ENCODE data around the gene DHRS13. TPM values are rescaled to one million over a fixed set of nuclear protein-coding genes. Genes with fewer than 3 reads are reported as not detected.
"Not testable (repeated sequence)": the region's sequence is repeated elsewhere in the genome, so short reads cannot be mapped to it uniquely, and the experiment has no call there.

The DHRS13 gene
- total and polyA plus RNA-seq, 5 experiments from 2014 or later, result 17.1 to 47.3 (median 22.8) TPM

- Mint-ChIP-seq H3K27ac (peak overlapping the region in 9 of 10 donors; percentile 83 to 97 (median 91)), H3K4me1 (peaks cover 33 to 53% (median 52%) of the 10 kb centered on the region in 4 donors), H3K9me3 (no peaks in the 10 kb centered on the region), H3K36me3 (peaks cover 0 to 13% (median 0%) of the 10 kb centered on the region in 3 donors), H3K27me3 (no peaks in the 10 kb centered on the region), H3K4me3 (peak overlapping the region; percentile 82 to 95 (median 90))
- POLR2A ChIA-PET, result interaction anchor here (1.0 to 3.1 kb wide), 8 partner anchors 8 to 175 kb away, joined by 3 to 27 read pairs (median 16); partner anchors contain the start of genes FAM222B, PHF12 and TLCD1
- DNase-seq (no peak), ATAC-seq (no peak)
Observed at GRCh38 chr17:28900986-28901726, 1.7 kb downstream of the DHRS13 start.

GRCh38 chr17:28899212-28899815 lies 3.6 kb downstream of the DHRS13 start:
- Mint-ChIP-seq H3K4me1 (peaks cover 39 to 65% (median 63%) of the 10 kb centered on the region in 4 donors), H3K4me3 (peak overlapping the region in 9 of 10 donors; percentile 15 to 98 (median 55)), H3K9me3 (no peaks in the 10 kb centered on the region), H3K36me3 (peaks cover 0 to 4% (median 0%) of the 10 kb centered on the region in 3 donors), H3K27ac (peak overlapping the region in 9 of 10 donors; percentile 7 to 98 (median 55)), H3K27me3 (no peaks in the 10 kb centered on the region)
- no peak for ATAC-seq
- POLR2A ChIA-PET, result interaction anchor here (0.7 to 4.9 kb wide), 5 partner anchors 11 to 110 kb away, joined by 3 to 64 read pairs (median 6); partner anchors contain the start of genes FAM222B and PHF12
- no peak for DNase-seq

GRCh38 chr17:28898527-28898955 lies 4.3 kb downstream of the DHRS13 start:
- Mint-ChIP-seq H3K4me1 (peaks cover 41 to 72% (median 68%) of the 10 kb centered on the region in 4 donors), H3K36me3 (peaks cover 0 to 2% (median 0%) of the 10 kb centered on the region in 3 donors), H3K4me3 (peak overlapping the region in 8 of 10 donors; percentile 20 to 99 (median 98)), H3K9me3 (no peaks in the 10 kb centered on the region), H3K27ac (peak overlapping the region; percentile 62 to 99 (median 96)), H3K27me3 (no peaks in the 10 kb centered on the region)
- POLR2A ChIA-PET, result interaction anchor here (0.6 to 4.9 kb wide), 14 partner anchors 27 to 179 kb away, joined by 3 to 64 read pairs (median 8); partner anchors contain the start of genes ERAL1, FAM222B, NEK8 and PHF12
- no peak for DNase-seq
- no peak for ATAC-seq

GRCh38 chr17:28897769-28898526 lies 4.9 kb downstream of the DHRS13 start:
- ATAC-seq (peak in 1 of 2 donors; percentile 1), DNase-seq (peak in 1 of 10 donors; percentile 42)
- Mint-ChIP-seq H3K4me3 (peak overlapping the region; percentile 91 to 99 (median 98)), H3K9me3 (no peaks in the 10 kb centered on the region), H3K4me1 (peaks cover 47 to 72% (median 69%) of the 10 kb centered on the region in 4 donors), H3K27me3 (no peaks in the 10 kb centered on the region), H3K27ac (peak overlapping the region; percentile 95 to 99 (median 97)), H3K36me3 (peaks cover 0 to 6% (median 0%) of the 10 kb centered on the region in 3 donors)
- POLR2A ChIA-PET, result interaction anchor here (0.6 to 4.9 kb wide), 27 partner anchors 11 to 253 kb away, joined by 3 to 64 read pairs (median 5); partner anchors contain the start of genes BLTP2, ERAL1, FAM222B and NEK8

GRCh38 chr17:28896884-28897768 lies 5.8 kb downstream of the DHRS13 start, which contains the start of gene FLOT2:
Gene FLOT2 (minus strand): TSS chr17:28897733. CDS start chr17:28897574, 159 bp downstream.
- Mint-ChIP-seq H3K4me1 (peaks cover 47 to 75% (median 72%) of the 10 kb centered on the region in 4 donors), H3K9me3 (no peaks in the 10 kb centered on the region), H3K27me3 (no peaks in the 10 kb centered on the region), H3K36me3 (peaks cover 0 to 8% (median 0%) of the 10 kb centered on the region in 3 donors), H3K27ac (peak within 1 kb of the TSS; percentile 95 to 99 (median 97)), H3K4me3 (peak within 1 kb of the TSS; percentile 91 to 99 (median 98))
- ATAC-seq (peak; percentile 76 to 83), DNase-seq (peak; percentile 56 to 84 (median 67))
- POLR2A ChIA-PET, result interaction anchor here (0.8 to 4.9 kb wide), 26 partner anchors 10 to 252 kb away, joined by 3 to 64 read pairs (median 5); partner anchors contain the start of genes BLTP2, ERAL1, FAM222B and NEK8

GRCh38 chr17:28896491-28896883 lies 6.4 kb downstream of the DHRS13 start:
- no peak for DNase-seq
- peak in 1 of 2 donors; percentile 13 for ATAC-seq
- Mint-ChIP-seq H3K4me1 (peaks cover 45 to 75% (median 71%) of the 10 kb centered on the region in 4 donors), H3K27me3 (no peaks in the 10 kb centered on the region), H3K36me3 (peaks cover 0 to 13% (median 0%) of the 10 kb centered on the region in 3 donors), H3K9me3 (no peaks in the 10 kb centered on the region), H3K4me3 (peak overlapping the region; percentile 91 to 99 (median 98)), H3K27ac (peak overlapping the region; percentile 95 to 99 (median 97))
- POLR2A ChIA-PET, result interaction anchor here (0.6 to 4.9 kb wide), 17 partner anchors 12 to 177 kb away, joined by 3 to 64 read pairs (median 6); partner anchors contain the start of genes ERAL1, FAM222B, NEK8 and PHF12

GRCh38 chr17:28895794-28896447 lies 7.0 kb downstream of the DHRS13 start:
- ATAC-seq (no peak), DNase-seq (no peak)
- H3K27ac Mint-ChIP-seq, result peak overlapping the region; percentile 95 to 99 (median 97)
- H3K9me3 Mint-ChIP-seq, result no peaks in the 10 kb centered on the region
- H3K4me3 Mint-ChIP-seq, result peak overlapping the region; percentile 91 to 99 (median 98)
- no peaks in the 10 kb centered on the region for H3K27me3 Mint-ChIP-seq
- peaks cover 46 to 78% (median 75%) of the 10 kb centered on the region in 4 donors for H3K4me1 Mint-ChIP-seq
- peaks cover 0 to 19% (median 4%) of the 10 kb centered on the region in 3 donors for H3K36me3 Mint-ChIP-seq
- POLR2A ChIA-PET, result interaction anchor here (0.6 to 4.9 kb wide), 14 partner anchors 11 to 176 kb away, joined by 3 to 64 read pairs (median 9); partner anchors contain the start of genes ERAL1, FAM222B, NEK8 and PHF12

GRCh38 chr17:28893248-28894183 lies 9.4 kb downstream of the DHRS13 start:
- not testable (repeated sequence) for H3K9me3 Mint-ChIP-seq, H3K27me3 Mint-ChIP-seq
- Mint-ChIP-seq H3K27ac (peak overlapping the region; percentile 96 to 99 (median 98)), H3K4me3 (peak overlapping the region; percentile 54 to 89 (median 82)), H3K36me3 (peaks cover 0 to 22% (median 5%) of the 10 kb centered on the region in 3 donors), H3K4me1 (peaks cover 37 to 81% (median 70%) of the 10 kb centered on the region in 4 donors)
- peak in 2 of 10 donors; percentile 16 to 22 for DNase-seq
- POLR2A ChIA-PET, result interaction anchor here (0.6 to 5.0 kb wide), 21 partner anchors 8 to 249 kb away, joined by 3 to 27 read pairs (median 4); partner anchors contain the start of genes BLTP2, DHRS13, ERAL1 and FAM222B
- ATAC-seq, result peak; percentile 20 to 29

- H3K4me1 Mint-ChIP-seq, result peaks cover 31 to 77% (median 65%) of the 10 kb centered on the region in 4 donors
- H3K9me3 Mint-ChIP-seq, result no peaks in the 10 kb centered on the region
- H3K36me3 Mint-ChIP-seq, result peaks cover 0 to 23% (median 5%) of the 10 kb centered on the region in 3 donors
- POLR2A ChIA-PET, result interaction anchor here (0.7 to 5.0 kb wide), 5 partner anchors 10 to 83 kb away, joined by 5 to 27 read pairs (median 16); partner anchors contain the start of genes DHRS13 and ERAL1
- ATAC-seq, result no peak
- H3K27ac Mint-ChIP-seq, result peak overlapping the region; percentile 83 to 99 (median 94)
- no peak for DNase-seq
- H3K27me3 Mint-ChIP-seq, result no peaks in the 10 kb centered on the region
- H3K4me3 Mint-ChIP-seq, result peak overlapping the region in 7 of 10 donors; percentile 33 to 81 (median 54)
Observed at GRCh38 chr17:28892024-28892423, 10.9 kb downstream of the DHRS13 start.

All from naive thymus-derived CD8-positive, alpha-beta T cell (primary cell).